Measurements from ENCODE around the gene SERPINB6. TPM values are rescaled to one million over a fixed set of nuclear protein-coding genes. Genes with fewer than 3 reads are reported as not detected.

The SERPINB6 gene
- total and polyA plus RNA-seq, 8 donors = 79.1 to 281 (median 156) TPM

DNA sequence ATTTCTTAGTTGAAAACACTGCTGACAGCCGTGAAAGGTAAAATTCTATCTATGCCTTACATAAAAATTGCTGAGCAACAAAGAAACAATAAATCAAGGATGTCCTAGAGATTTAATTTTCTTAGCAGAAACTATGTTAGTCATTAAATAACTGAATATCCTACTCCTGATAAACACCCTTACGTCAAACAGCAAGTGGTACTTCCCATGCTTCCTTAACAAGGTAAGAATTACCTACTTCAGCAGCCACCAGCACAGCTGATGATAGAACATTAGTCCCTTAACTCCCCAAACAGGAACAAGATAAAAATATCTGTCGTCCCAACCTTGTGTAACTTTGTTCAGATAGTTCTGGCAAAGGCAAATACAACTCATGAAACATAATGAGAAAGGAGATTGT lies 8.7 kb downstream of the SERPINB6 start:
- Histone ChIP-seq H3K4me1 (peaks cover 34 to 85% (median 67%) of the 10 kb centered on the region in 4 donors), H3K9me3 (no peaks in the 10 kb centered on the region), H3K4me3 (no peak overlapping the region), H3K27ac (peak overlapping the region in 4 of 5 donors; percentile 75 to 83 (median 78)), H3K27me3 (no peaks in the 10 kb centered on the region), H3K36me3 (peaks cover 0 to 19% (median 13%) of the 10 kb centered on the region in 4 donors)
- WGBS, 5 donors = 21 to 52% (median 41%) methylated on average over 3 of the region's 3 CpGs
- intact Hi-C loops (cut with DNase I; ENCODE audit: low total_unique reads) = no loop called here
- peak in 1 of 2 donors; percentile 63 for DNase-seq
- no peak for TF ChIP-seq EP300 (IDR thresholded peaks at IDR 0.05)
- peak in 1 of 3 donors; percentile 35 for TF ChIP-seq POLR2AphosphoS5 (IDR thresholded peaks at IDR 0.05)

DNA sequence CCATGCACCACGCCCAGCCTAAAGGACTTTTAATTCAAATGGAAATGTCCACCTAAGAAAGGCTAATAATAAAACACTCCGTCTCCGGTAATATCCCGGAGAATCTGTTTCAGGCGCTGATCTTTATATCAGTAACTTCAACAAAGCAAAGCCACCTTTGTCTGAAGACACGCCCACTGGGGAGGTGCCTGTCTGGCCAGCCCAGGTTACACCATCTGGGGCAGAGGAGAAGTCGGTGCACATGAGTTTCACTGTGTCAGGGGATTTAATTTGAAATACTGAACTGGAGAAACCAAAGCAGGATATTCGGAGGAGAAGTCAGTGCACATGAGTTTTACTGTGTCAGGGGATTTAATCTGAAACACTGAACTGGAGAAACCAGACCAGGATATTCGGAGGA lies 9.4 kb downstream of the SERPINB6 start:
- Histone ChIP-seq H3K4me3 (peak overlapping the region; percentile 15 to 34 (median 16)), H3K36me3 (peaks cover under 1 to 26% (median 17%) of the 10 kb centered on the region in 4 donors), H3K4me1 (peaks cover 38 to 85% (median 69%) of the 10 kb centered on the region in 4 donors)

DNA sequence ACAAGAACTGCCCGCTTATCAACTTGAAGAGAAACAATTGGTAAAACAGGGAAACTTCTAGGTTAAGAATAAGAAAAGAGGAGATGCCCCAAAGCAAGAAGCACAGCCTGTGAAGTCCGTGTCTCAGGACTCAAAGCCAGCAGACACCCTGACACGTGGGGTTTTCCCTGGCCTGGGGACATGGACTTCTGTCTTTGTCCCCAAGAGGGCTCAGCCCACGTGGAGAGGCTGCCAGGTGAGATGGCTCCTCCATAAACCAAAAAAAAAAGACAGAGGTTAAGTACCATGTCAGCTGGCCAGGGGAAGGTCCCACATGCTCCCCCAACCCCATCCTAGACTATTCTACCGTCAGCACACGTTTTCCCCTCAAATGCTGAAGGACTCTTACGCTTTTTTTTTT lies 9.9 kb downstream of the SERPINB6 start:
- H3K27ac ChIP-seq = peak overlapping the region; percentile 75 to 87 (median 80)
- peak overlapping the region; percentile 15 to 34 (median 16) for H3K4me3 ChIP-seq
- DNase-seq = peak in 1 of 2 donors; percentile 38
- intact Hi-C loops (cut with DNase I; ENCODE audit: low total_unique reads) = no loop called here
- TF ChIP-seq, protein P1, sequence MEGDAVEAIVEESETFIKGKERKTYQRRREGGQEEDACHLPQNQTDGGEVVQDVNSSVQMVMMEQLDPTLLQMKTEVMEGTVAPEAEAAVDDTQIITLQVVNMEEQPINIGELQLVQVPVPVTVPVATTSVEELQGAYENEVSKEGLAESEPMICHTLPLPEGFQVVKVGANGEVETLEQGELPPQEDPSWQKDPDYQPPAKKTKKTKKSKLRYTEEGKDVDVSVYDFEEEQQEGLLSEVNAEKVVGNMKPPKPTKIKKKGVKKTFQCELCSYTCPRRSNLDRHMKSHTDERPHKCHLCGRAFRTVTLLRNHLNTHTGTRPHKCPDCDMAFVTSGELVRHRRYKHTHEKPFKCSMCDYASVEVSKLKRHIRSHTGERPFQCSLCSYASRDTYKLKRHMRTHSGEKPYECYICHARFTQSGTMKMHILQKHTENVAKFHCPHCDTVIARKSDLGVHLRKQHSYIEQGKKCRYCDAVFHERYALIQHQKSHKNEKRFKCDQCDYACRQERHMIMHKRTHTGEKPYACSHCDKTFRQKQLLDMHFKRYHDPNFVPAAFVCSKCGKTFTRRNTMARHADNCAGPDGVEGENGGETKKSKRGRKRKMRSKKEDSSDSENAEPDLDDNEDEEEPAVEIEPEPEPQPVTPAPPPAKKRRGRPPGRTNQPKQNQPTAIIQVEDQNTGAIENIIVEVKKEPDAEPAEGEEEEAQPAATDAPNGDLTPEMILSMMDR (IDR thresholded peaks at IDR 0.05) = no peak
- TF ChIP-seq POLR2AphosphoS5 (IDR thresholded peaks at IDR 0.05) = no peak
- TF ChIP-seq POLR2A (IDR thresholded peaks at IDR 0.05) = no peak
- no peak for TF ChIP-seq EP300 (IDR thresholded peaks at IDR 0.05)
- H3K36me3 ChIP-seq = peaks cover 4 to 30% (median 22%) of the 10 kb centered on the region in 4 donors
- H3K9me3 ChIP-seq = no peaks in the 10 kb centered on the region
- H3K27me3 ChIP-seq = no peaks in the 10 kb centered on the region
- H3K4me1 ChIP-seq = peaks cover 38 to 84% (median 69%) of the 10 kb centered on the region in 4 donors
- 37 to 51% (median 49%) methylated on average over 7 of the region's 7 CpGs for WGBS, 5 donors

More for the DNA sequence above, 9.4 kb downstream of the SERPINB6 start:
- H3K27me3 ChIP-seq = no peaks in the 10 kb centered on the region
- DNase-seq = peak; percentile 78 to 88
- peak in 2 of 3 donors; percentile 37 to 40 for TF ChIP-seq POLR2AphosphoS5 (IDR thresholded peaks at IDR 0.05)
- TF ChIP-seq EP300 (IDR thresholded peaks at IDR 0.05) = no peak
- TF ChIP-seq, protein P1 (IDR thresholded peaks at IDR 0.05) = no peak
- TF ChIP-seq POLR2A (IDR thresholded peaks at IDR 0.05) = no peak
- peak overlapping the region; percentile 75 to 87 (median 80) for H3K27ac ChIP-seq
- intact Hi-C loops (cut with DNase I; ENCODE audit: low total_unique reads) = no loop called here
- H3K9me3 ChIP-seq = no peaks in the 10 kb centered on the region
- WGBS, 5 donors = 28 to 65% (median 46%) methylated on average over 9 of the region's 9 CpGs

DNA sequence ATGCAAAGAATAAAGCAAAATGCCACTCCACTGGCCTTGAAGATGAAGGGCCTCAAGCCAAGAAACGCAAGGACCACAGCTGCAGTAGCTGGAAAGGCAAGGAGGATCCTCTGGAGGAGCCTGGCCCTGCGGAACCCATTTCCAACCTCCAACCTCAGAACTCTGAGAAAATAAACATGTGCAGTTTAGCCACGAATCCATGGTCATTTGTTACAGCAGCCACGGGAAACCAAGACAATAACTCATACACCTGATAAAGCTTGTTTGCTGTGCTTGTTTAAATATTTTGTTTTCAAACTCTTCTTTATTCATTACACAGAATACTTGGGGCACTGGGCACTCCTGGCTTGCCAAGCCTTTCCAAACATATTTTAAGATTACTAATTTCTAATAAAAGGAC lies 10.4 kb downstream of the SERPINB6 start:
- Histone ChIP-seq H3K36me3 (peaks cover 10 to 36% (median 26%) of the 10 kb centered on the region in 4 donors), H3K27ac (peak overlapping the region; percentile 58 to 83 (median 76)), H3K4me3 (peak overlapping the region in 2 of 4 donors; percentile 15 to 34), H3K4me1 (peaks cover 38 to 79% (median 66%) of the 10 kb centered on the region in 4 donors), H3K27me3 (no peaks in the 10 kb centered on the region), H3K9me3 (no peaks in the 10 kb centered on the region)
- no peak for TF ChIP-seq POLR2AphosphoS5 (IDR thresholded peaks at IDR 0.05)
- TF ChIP-seq EP300 (IDR thresholded peaks at IDR 0.05) = no peak
- no peak for TF ChIP-seq POLR2A (IDR thresholded peaks at IDR 0.05)
- TF ChIP-seq, protein P1 (IDR thresholded peaks at IDR 0.05) = no peak
- 16 to 29% (median 28%) methylated on average over 4 of the region's 4 CpGs for WGBS, 5 donors
- intact Hi-C loops (cut with DNase I; ENCODE audit: low total_unique reads) = no loop called here
- peak in 1 of 2 donors; percentile 46 for DNase-seq

Measured in stomach (tissue), 9 donors.